ENCODE measurements around the gene CYP3A7. TPM values are rescaled to one million over a fixed set of nuclear protein-coding genes. Genes with fewer than 3 reads are reported as not detected.

Gene CYP3A7
- total and polyA plus RNA-seq, 11 donors, result not detected

DNA sequence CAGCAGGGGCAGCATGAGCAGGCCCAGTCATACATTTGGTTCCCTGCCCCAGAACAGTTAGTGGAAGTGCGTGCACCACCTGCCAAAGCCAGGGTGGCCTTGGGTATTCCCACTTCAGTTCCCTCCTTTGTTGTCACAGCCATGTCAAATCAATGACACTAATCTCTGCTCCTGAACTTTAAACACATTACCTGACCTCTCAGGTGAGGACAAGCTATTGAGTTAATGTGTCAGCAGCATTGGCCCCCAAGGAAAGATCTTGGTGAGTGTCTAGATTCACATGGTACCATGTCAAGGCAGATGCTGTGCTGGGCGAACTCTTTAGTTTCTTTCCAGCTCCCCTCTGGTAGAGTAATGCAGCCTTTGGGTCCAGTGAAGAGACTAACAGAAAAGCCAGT is 57.3 kb downstream of the CYP3A7 start:
- intact Hi-C loops (cut with DNase I), result no loop called here
- DNase-seq, result no peak
- Histone ChIP-seq H3K27me3 (no peaks in the 10 kb centered on the region), H3K36me3 (no peaks in the 10 kb centered on the region), H3K9me3 (peaks cover 0 to 11% (median 0%) of the 10 kb centered on the region in 12 donors), H3K27ac (no peak overlapping the region), H3K4me3 (no peak overlapping the region), H3K4me1 (no peaks in the 10 kb centered on the region)
- no peak for ATAC-seq
- 93 to 100% (median 97%) methylated on average over 2 of the region's 2 CpGs for WGBS, 4 donors
- TF ChIP-seq CTCF (IDR thresholded peaks at IDR 0.05) (no peak), POLR2A (IDR thresholded peaks at IDR 0.05) (no peak)

DNA sequence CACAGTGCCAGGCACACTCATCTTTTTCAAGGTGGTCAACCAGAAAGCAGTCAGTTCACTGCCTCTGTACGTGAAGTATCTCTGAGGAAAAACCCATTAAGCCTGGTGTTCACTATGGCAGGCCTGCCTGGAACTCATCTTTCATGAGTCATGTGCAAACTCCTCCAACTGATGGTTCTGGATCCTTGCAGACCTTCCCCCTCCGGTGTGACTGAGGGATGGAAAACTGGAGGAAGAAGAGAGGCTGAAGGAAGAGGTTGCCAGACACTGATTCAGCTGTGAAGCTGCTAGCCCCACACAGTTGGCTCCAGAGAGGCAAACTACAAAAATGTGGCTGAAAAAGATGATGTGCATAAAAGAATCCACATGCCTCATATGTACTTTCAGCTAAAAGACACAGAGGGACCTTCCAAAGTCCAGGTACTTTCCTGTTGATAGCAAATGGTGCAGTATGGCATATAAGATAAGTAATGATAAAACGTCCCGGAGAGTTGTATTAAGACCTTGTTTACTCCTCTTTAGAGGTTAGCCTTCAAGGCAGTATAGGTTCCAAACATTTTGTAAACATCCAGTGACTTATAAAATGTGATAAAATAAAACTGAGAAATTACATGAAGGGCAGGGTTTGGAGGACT is 57.9 kb downstream of the CYP3A7 start:
- WGBS, 4 donors, result 86 to 88% (median 88%) methylated on average over 4 of the region's 4 CpGs
- DNase-seq (no peak), ATAC-seq (no peak)
- Histone ChIP-seq H3K36me3 (no peaks in the 10 kb centered on the region), H3K27me3 (no peaks in the 10 kb centered on the region), H3K4me1 (no peaks in the 10 kb centered on the region), H3K4me3 (no peak overlapping the region), H3K9me3 (peaks cover 0 to 7% (median 0%) of the 10 kb centered on the region in 12 donors), H3K27ac (no peak overlapping the region)
- intact Hi-C loops (cut with DNase I), result no loop called here
- TF ChIP-seq POLR2A (IDR thresholded peaks at IDR 0.05) (no peak), CTCF (IDR thresholded peaks at IDR 0.05) (no peak)

- TF ChIP-seq CTCF (IDR thresholded peaks at IDR 0.05), result no peak
- TF ChIP-seq POLR2A (IDR thresholded peaks at IDR 0.05), result no peak
- DNase-seq, result no peak
- intact Hi-C loops (cut with DNase I), result no loop called here
- no peaks in the 10 kb centered on the region for H3K9me3 ChIP-seq
- WGBS, 4 donors, result 74 to 86% (median 80%) methylated on average over 2 of the region's 2 CpGs
- no peaks in the 10 kb centered on the region for H3K36me3 ChIP-seq
- H3K4me1 ChIP-seq, result no peaks in the 10 kb centered on the region
- H3K4me3 ChIP-seq, result no peak overlapping the region
- no peaks in the 10 kb centered on the region for H3K27me3 ChIP-seq
- no peak for ATAC-seq
- no peak overlapping the region for H3K27ac ChIP-seq
Observed at GRCh38 chr7:99674995-99675742, 59.8 kb downstream of the CYP3A7 start.

DNA sequence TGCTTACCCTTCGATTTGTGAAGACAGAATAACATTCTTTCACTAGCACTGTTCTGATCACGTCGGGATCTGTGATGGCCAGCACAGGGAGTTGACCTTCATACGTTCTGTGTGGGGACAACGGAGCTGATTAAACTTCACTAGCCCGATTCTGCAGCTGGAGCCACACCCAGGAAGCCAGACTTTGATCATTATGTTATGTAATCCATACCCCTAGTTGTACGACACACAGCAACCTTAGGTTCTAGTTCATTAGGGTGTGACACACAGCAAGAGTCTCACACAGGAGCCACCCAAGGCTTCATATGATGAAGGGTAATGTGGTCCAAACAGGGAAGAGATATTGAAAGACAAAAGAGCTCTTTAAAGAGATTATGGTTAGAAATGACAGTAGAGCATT is 62.4 kb downstream of the CYP3A7 start:
- intact Hi-C loops (cut with DNase I), result no loop called here
- ATAC-seq (no peak), DNase-seq (no peak)
- Histone ChIP-seq H3K36me3 (peaks cover 0 to 5% (median 0%) of the 10 kb centered on the region in 9 donors), H3K9me3 (no peaks in the 10 kb centered on the region), H3K4me1 (no peaks in the 10 kb centered on the region), H3K27ac (no peak overlapping the region), H3K27me3 (no peaks in the 10 kb centered on the region), H3K4me3 (no peak overlapping the region)
- WGBS, 4 donors, result 89 to 93% (median 92%) methylated on average over 7 of the region's 7 CpGs
- no peak for TF ChIP-seq CTCF (IDR thresholded peaks at IDR 0.05)
- TF ChIP-seq POLR2A (IDR thresholded peaks at IDR 0.05), result no peak
